Occipital lobe (tissue), 2 donors: Measurements from ENCODE around the gene RNF214. TPM values are rescaled to one million over a fixed set of nuclear protein-coding genes. Genes with fewer than 3 reads are reported as not detected.

Experiments used
- DNase-seq: peaks from one replicate; lab custom pipeline; 2025; lab: John Stamatoyannopoulos, UW
- total RNA-seq: library from RNA; depleted of rRNA; stranded (reverse); fragments of >200 nt; gene quantifications from one replicate; pipeline ENCODE4 v1.2.3, GENCODE V29; 2014

The RNF214 gene
- total RNA-seq, 1 donor from 2014 or later: 16.4 TPM

DNA sequence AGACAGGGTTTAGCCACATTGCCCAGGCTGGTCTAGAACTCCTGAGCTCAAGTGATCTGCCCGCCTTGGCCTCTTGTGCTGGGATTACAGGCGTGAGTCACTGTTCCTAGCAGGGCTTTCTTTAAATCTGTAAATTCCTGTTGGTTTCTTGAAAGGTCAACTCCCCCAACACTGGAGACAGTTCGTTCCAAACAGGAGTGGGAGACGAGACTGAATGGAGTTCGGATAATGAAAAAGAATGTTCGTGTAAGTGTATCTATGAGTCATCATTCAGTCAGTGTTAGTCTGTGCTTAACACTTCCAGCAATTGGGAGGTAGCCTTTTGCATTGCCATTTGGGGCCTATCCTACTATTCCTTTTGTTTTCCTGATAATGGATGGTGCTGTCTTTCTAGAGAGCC is 48.7 kb downstream of the RNF214 start:
- no peak for DNase-seq

DNA sequence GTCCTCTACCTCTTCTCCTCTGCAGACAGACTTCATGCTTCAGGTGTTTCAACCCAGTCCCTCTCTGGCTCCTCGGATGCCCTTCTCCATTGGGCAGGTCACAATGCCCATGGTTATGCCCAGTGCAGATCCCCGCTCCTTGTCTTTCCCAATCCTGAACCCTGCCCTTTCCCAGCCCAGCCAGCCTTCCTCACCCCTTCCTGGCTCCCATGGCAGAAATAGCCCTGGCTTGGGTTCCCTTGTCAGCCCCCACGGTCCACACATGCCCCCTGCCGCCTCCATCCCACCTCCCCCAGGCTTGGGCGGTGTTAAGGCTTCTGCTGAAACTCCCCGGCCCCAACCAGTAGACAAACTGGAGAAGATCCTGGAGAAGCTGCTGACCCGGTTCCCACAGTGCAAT is 49.4 kb downstream of the RNF214 start:
- no peak for DNase-seq

- DNase-seq: no peak
Measured at GRCh38 chr11:117282956-117283355, 50.5 kb downstream of the RNF214 start.

DNA sequence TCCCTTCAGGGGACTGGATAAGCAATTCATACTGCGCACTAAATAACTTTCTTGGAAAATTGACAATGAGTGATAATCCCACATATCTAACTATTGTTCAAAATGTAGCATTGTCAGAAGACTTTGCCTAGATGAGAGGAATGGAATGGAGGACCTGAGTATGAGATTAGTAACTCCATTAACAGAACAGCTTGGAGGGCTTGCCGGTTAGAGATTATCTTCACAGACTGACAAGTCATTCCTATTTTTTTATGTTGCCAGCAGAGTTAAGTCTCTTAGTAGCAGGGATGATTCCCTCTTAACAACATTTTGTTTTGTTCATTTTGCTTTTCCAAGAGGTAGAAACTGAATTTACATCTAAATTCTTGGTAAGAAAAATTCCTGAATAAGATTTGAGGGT is 51.6 kb downstream of the RNF214 start:
- DNase-seq: no peak

DNA sequence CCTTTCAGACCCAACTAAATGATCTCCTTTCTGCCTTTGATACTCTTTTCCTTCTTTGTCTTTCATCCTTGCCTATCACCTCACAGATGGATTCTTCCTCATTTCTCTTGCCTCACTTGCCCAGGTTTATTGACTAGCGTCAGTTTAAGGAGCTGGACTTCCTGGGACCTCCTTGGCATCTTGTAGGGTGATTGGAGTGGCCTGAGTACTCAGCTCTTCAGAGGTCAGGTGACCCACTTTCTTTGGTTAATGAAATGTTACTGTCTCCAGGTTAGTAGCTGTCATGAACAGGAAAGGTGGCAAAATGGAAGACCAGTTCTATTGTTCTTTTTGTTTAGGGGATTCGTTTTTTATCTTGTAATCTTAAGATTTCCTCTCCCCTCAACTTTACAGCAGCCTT is 54.1 kb downstream of the RNF214 start:
- DNase-seq: no peak

GRCh38 chr11:117287668-117288067 is 55.2 kb downstream of the RNF214 start:
- no peak for DNase-seq

DNA sequence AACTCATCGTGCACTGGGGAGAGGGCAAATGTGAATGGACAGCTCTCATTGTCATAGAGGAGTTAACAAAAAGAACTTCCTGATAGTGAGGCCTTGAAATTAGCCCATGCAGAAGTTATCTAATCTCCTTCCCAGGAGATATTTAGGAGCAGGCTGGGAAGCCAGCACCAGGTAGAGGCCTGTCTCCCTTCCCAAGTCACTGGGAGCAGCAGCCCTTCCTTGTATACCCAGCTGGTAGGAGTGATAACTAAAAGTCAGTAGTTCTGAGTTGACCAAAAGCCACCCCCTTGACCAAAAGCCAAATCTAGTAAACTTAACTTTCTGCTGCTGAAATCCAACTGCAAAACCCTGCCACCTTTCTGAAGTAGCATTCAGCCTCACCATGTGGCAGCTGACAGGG is 57.3 kb downstream of the RNF214 start:
- DNase-seq: no peak

DNA sequence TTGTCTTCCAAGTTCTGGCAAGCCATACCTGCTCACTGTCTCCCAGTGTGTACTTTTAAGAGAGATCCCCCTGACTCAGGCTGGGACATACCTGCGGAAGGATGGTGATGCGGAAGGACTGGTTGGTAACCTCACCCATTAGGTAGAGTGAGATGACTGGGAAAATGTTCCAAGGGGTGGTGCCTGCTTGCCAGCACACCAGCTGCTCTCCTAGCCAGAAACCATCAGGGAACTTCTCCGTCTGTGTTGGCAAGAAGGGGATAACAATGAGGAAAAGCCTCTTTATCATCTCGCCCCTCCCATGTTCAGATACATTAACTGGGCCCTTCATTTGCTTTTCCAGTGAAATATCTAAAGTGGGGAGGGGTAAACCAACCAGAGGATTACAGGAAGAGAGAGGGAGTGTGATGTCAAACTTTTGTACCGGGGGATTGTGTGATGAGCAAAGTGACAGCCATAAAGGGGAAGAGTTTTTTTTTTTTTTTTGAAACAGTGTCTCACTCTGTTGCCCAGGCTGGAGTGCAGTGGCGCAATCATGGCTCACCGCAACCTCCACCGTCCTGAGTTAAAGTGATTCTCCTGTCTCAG is 58.4 kb downstream of the RNF214 start, which contains the start of gene BACE1-AS:
BACE1-AS (plus strand) TSS at position 538 of the 588 bp plus-strand sequence.
- no peak for DNase-seq

GRCh38 chr11:117292616-117293015 is 60.1 kb downstream of the RNF214 start:
- no peak for DNase-seq

DNA sequence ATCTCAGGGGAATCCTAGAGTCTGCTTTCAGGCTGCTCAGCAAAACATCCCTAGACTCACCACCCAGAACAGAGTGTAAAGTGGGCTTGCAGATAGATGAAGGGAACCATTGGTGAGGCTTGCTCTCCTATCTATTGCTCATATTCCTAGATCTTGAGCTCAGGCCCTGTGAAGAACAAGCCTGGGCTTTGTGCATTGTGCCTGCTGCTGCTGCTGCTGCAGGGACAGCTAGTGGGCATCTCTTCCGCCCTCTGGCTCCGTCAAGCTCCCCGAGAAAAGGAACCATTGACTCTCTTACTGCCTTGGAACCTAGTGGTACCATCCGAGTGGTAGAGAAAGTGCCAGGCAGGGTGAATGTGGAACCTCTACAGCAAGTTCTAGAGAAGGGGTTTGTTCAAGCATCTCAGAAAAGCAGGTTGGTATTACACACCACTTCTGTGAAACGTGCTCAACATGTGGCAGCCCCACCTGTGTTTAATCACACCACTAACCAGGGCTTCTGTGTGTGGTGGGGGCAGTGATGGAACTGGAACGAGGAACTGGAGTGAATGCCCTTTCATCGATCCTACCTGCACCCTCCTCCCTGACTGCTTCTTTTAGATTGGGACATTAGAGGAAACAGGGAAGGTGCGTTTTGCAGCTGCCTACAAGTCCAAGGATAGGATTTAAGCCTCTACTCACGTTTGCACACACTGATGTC is 63.1 kb downstream of the RNF214 start:
- peak; percentile 34 for DNase-seq

GRCh38 chr11:117296881-117297280 is 64.4 kb downstream of the RNF214 start:
- no peak for DNase-seq

GRCh38 chr11:117298195-117298594 is 65.7 kb downstream of the RNF214 start:
- no peak for DNase-seq

DNA sequence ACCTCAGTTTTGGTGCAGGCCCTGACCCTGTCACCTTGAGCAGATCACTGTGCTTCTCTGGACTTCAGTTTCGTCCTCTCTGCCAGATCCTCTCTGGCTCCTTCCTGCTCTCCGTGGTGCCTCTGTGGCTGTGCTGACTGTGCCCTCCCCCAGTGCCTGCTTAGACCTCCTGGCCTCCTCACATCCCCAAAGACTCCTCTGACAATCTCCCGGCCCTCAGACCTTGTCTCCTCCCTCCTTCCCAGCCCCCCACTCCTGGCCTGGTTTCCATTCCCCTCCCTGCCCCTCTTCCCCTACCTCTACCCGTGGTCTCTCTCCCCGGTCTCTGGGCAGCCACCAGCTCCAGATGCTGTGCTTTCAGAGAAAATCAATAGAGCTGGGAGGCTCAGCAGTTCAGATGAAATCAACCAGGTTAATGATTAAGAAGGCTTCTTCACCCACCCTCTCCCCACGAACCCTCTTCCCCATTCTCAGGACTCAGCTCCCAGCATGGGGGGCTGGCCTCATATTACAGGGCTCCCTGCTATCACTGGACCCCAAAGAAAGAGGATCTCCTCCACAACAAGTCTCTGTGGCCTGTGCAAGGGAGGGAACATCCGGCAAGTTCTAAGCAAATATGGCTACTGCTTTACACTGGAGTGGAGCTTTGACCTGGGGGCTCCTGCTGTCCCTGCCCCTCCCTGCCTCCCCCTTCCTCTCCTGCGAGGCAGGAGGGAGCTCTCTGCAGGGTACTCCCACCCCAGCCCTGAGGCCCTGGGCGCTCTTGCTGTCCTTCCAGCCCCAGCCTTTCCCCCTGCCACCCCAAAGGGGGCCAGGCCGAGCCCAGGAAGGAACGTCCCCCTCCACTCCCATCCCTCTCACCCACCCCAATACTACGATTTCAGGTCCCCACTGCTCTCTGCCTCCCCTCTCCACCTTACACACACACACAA is 67.1 kb downstream of the RNF214 start:
- DNase-seq: no peak

- no peak for DNase-seq
Measured at GRCh38 chr11:117300283-117300663, 67.8 kb downstream of the RNF214 start.

- peak; percentile 45 for DNase-seq
Measured at GRCh38 chr11:117300773-117301172, 68.3 kb downstream of the RNF214 start.

GRCh38 chr11:117302228-117302627 is 69.8 kb downstream of the RNF214 start:
- DNase-seq: no peak

DNA sequence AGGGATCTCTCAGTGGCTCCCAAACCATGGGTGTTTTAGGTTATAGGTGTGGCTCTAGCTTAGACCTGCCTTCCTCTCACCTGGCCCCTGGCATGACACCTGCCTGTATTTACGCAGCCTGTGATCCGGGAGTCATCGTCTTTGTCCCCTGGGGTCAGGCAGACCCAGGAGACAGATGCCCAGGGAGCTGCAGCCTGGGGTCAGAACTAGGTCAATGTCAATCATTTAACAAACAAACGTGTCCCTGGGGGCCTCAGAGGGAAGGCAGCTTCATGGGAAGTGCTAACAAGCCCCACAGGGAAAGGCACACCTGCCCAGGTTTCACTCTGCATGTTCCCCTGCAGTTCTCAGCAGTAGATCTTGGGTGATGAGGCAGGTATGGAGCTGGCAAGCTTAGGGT is 70.6 kb downstream of the RNF214 start:
- DNase-seq: no peak

DNA sequence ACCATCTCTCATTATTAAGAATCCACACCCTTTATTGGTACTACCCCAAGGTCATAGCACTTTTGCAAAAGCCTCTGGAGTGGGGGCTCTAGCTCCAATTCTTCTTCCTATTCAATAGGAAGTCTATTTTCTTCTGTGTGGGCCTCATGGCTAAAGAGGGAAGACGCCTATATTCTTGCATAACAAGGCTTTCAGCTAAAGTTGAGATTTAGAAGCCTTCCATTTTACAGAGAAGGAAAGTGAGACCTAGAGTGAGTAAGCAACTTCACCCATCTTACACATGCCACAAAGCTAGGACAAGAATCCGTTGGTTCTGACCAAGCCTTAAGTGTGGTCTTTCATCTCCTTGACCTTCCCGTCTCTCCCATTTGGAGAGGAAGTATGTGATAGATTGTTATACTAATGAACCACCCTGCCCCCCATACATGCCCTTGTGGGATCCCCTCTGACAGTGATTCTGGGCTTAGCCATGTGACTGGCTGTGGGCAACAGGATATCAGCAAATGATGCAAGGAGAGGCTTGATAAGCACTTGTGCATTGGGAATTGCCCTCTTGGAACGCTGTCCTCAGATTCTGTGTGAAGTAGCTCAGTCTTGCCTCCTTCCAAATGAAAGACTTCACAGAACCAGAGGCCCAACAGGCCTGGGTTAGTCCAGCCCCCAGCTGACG is 71.3 kb downstream of the RNF214 start:
- no peak for DNase-seq

DNA sequence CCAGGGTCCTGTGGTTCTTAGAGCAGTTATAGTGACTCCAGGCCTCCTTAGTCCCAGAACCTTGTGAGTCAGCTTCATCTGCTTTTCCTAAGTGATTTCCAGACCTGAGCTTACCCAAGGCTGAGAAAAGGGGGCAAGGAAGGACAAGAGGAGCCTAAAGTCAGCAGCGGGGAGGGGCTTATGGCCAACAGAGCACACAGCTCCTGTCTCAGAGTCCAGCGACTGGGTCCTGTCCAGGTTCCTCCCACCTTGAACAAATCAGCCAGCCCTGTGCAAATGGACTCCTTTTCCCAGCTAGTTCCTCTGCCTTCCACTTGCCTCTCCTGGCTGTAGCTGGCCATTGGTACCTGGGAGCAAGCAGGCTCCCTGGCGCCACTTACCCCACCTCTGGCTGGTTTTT is 72.7 kb downstream of the RNF214 start:
- no peak for DNase-seq

- DNase-seq: no peak
Measured at GRCh38 chr11:117309310-117309709, 76.8 kb downstream of the RNF214 start.

- DNase-seq: no peak
Measured at GRCh38 chr11:117313091-117313490, 80.6 kb downstream of the RNF214 start.
